IPS DF 4.7 (cell line): ENCODE data around the gene LLCFC1.

Experiments
- DNase-seq: peaks from one replicate; pipeline ENCODE4 v3.0.0-alpha.2; 2013; ENCODE audit warnings: low spot score; ENCODE audit errors: extremely low read depth

Gene LLCFC1

GRCh38 chr7:142984297-142984696 is 45.0 kb downstream of the LLCFC1 start:
- no peak for DNase-seq
